K562 (cell line): ENCODE results near the gene GRPEL2. TPM values are rescaled to one million over a fixed set of nuclear protein-coding genes. Genes with fewer than 3 reads are reported as not detected.

Experiments used
- ATAC-seq: fragments of 200-7000 bp; cut with Tn5 transposase; 3 replicates; pipeline ENCODE4 v1.9.1; 2020; ENCODE audit warnings: moderate library complexity
- BruUV-seq: library from RNA; stranded (reverse); fragments of 400-500 nt; replicated peaks from 2 replicates; lab custom pipeline; 2021; lab: Mats Ljungman, UMichigan
- CTCF ChIA-PET: fragments of 300-600 bp; formaldehyde crosslinking; extraction: SDS; loops from one replicate; lab custom pipeline; 2021; ENCODE audit warnings: low intra/inter-chr PET ratio; lab: Yijun Ruan, JAX
- POLR2A ChIA-PET: fragments of 300-600, 350-650 bp; sonication (Branson Sonifier 250); formaldehyde crosslinking; extraction: SDS; loops from one replicate; lab custom pipeline; 2021; ENCODE audit warnings: antibody characterized with exemption, inconsistent platforms; lab: Yijun Ruan, JAX
- DNase-seq, 4 experiments: peaks; one replicate each; pipeline versions ENCODE4 v3.0.0 to v3.0.0-alpha.2; 2011 to 2018; ENCODE audit warnings: low spot score in 3 of 4, mixed read lengths in 3 of 4; ENCODE audit errors: extremely low read depth in 1 of 4
- FAIRE-seq: peaks from 2 replicates; lab custom pipeline; 2011; peaks lifted over from hg19 to GRCh38; lab: Jason Lieb, UNC
- H2AFZ ChIP-seq: 2 replicates; pipeline ENCODE4 v1.6.0; 2011; ENCODE audit warnings: low read depth, low read length, control low read depth, inconsistent platforms
- H3K27ac ChIP-seq: fragments of 200-600 bp; 3 replicates; pipeline ENCODE4 v1.8.0; 2011; ENCODE audit warnings: low read depth, mild to moderate bottlenecking, control low read depth, inconsistent platforms, low read length, moderate library complexity, mixed read lengths; ENCODE audit errors: extremely low read depth
- H3K27me3 ChIP-seq, 2 experiments: fragments of 300-600 bp in 1 of 2; 2 replicates in 1 of 2; 3 replicates in 1 of 2; pipeline versions ENCODE4 v1.6.0 to v1.8.0; 2011; ENCODE audit warnings: inconsistent platforms in 2 of 2, low read length in 2 of 2, mild to moderate bottlenecking in 1 of 2, mixed read lengths in 1 of 2, moderate library complexity in 1 of 2; ENCODE audit not compliant: control insufficient read depth in 2 of 2, insufficient read depth in 2 of 2
- H3K36me3 ChIP-seq: fragments of 300-600 bp; 3 replicates; pipeline ENCODE4 v1.8.0; 2011; ENCODE audit warnings: mild to moderate bottlenecking, low read length, inconsistent platforms; ENCODE audit not compliant: control insufficient read depth, insufficient read depth
- H3K4me1 ChIP-seq, 2 experiments: fragments of 200-600 bp in 1 of 2; replicated peaks in 1 of 2; 2 replicates in 1 of 2; 3 replicates in 1 of 2; pipeline versions ENCODE4 v1.5.1 to v1.8.0; 2011; ENCODE audit warnings: inconsistent platforms in 2 of 2, low read length in 2 of 2, mild to moderate bottlenecking in 1 of 2, mixed read lengths in 1 of 2, moderate library complexity in 1 of 2; ENCODE audit not compliant: control insufficient read depth in 2 of 2, insufficient read depth in 2 of 2
- H3K4me2 ChIP-seq: 2 replicates; pipeline ENCODE4 v1.6.1; 2011; ENCODE audit warnings: low read length, control low read depth, inconsistent platforms, mixed read lengths; ENCODE audit not compliant: insufficient read depth
- H3K4me3 ChIP-seq: fragments of 200-600 bp; sonication (generic), shearing (Covaris generic); 2 replicates; pipeline ENCODE4 v1.5.1; 2016; ENCODE audit warnings: control low read depth, inconsistent platforms
- H3K79me2 ChIP-seq: fragments of 200-600 bp; 3 replicates; pipeline ENCODE4 v1.8.0; 2011; ENCODE audit warnings: low read length, inconsistent platforms; ENCODE audit not compliant: control insufficient read depth, insufficient read depth
- H3K9ac ChIP-seq, 2 experiments: 2 replicates each; pipeline versions ENCODE4 v1.6.0 to v1.6.1; 2011; ENCODE audit warnings: low read depth in 2 of 2, low read length in 2 of 2, control low read depth in 1 of 2, inconsistent platforms in 1 of 2, mild to moderate bottlenecking in 1 of 2, mixed read lengths in 1 of 2; ENCODE audit not compliant: insufficient read depth in 1 of 2
- H3K9me1 ChIP-seq: one replicate; pipeline ENCODE4 v1.6.0; 2011; ENCODE audit warnings: inconsistent platforms, mild to moderate bottlenecking, low read length, moderate library complexity; ENCODE audit not compliant: control insufficient read depth, insufficient read depth
- H3K9me3 ChIP-seq: replicated peaks from 2 replicates; pipeline ENCODE4 v1.5.1; 2011; ENCODE audit warnings: low read depth, low read length, inconsistent platforms; ENCODE audit not compliant: control insufficient read depth, insufficient read depth
- H4K20me1 ChIP-seq: replicated peaks from 2 replicates; pipeline ENCODE4 v1.6.1; 2011; ENCODE audit warnings: low read length, inconsistent platforms, mixed read lengths; ENCODE audit not compliant: control insufficient read depth, insufficient read depth
- ASH1L ChIP-seq: fragments of 450-650 bp; IDR thresholded peaks from 2 replicates; pipeline ENCODE4 v1.6.1; 2018; ENCODE audit warnings: borderline replicate concordance, mild to moderate bottlenecking, low read depth; ENCODE audit not compliant: partially characterized antibody
- ELF1 ChIP-seq: fragments of 200-800 bp; sonication (Bioruptor generic); IDR thresholded peaks from 2 replicates; pipeline ENCODE4 v1.6.1; 2016; ENCODE audit warnings: missing genetic modification characterization, missing compliant biosample characterization
- GABPA ChIP-seq: fragments of 200-800 bp; sonication (Bioruptor generic); conservative IDR thresholded peaks from 2 replicates; pipeline ENCODE4 v1.6.1; 2016; ENCODE audit warnings: low read depth, missing genetic modification characterization, missing compliant biosample characterization
- GATA2 ChIP-seq: sonication (generic); formaldehyde crosslinking; IDR thresholded peaks from 2 replicates; pipeline ENCODE4 v1.4.0; 2020; ENCODE audit warnings: mild to moderate bottlenecking, missing genetic modification reagents
- HCFC1 ChIP-seq: IDR thresholded peaks from 2 replicates; pipeline ENCODE4 v1.6.1; 2012; ENCODE audit warnings: low read depth, low read length, improper control_type of control experiment
- L3MBTL2 ChIP-seq: fragments of 450-650 bp; IDR thresholded peaks from 2 replicates; pipeline ENCODE4 v1.6.1; 2016; ENCODE audit warnings: mild to moderate bottlenecking, moderate library complexity
- MYBL2 ChIP-seq, 2 experiments: fragments of 450-650 bp in 1 of 2; sonication (generic) in 1 of 2; formaldehyde crosslinking in 1 of 2; IDR thresholded peaks; 2 replicates each; pipeline versions ENCODE4 v1.6.1 to v1.8.1; 2017 to 2022; ENCODE audit warnings: borderline replicate concordance in 1 of 2, inconsistent platforms in 1 of 2, low read depth in 1 of 2, mild to moderate bottlenecking in 1 of 2, missing genetic modification reagents in 1 of 2, moderate library complexity in 1 of 2
- NR2C1 ChIP-seq, 2 experiments: fragments of 450-650 bp; IDR thresholded peaks; 2 replicates each; pipeline ENCODE4 v1.6.1; 2017; ENCODE audit warnings: mild to moderate bottlenecking in 2 of 2, antibody characterized with exemption in 1 of 2, inconsistent platforms in 1 of 2, missing compliant biosample characterization in 1 of 2, missing genetic modification characterization in 1 of 2
- SIX5 ChIP-seq, 2 experiments: IDR thresholded peaks; 2 replicates each; pipeline ENCODE4 v1.6.1; 2011; ENCODE audit warnings: low read length in 2 of 2, borderline replicate concordance in 1 of 2, low read depth in 1 of 2, mild to moderate bottlenecking in 1 of 2, moderate library complexity in 1 of 2; ENCODE audit not compliant: insufficient read depth in 1 of 2
- TCF7 ChIP-seq: sonication (generic); IDR thresholded peaks from 2 replicates; pipeline ENCODE4 v1.6.1; 2016; ENCODE audit warnings: antibody characterized with exemption, borderline replicate concordance
- TSC22D4 ChIP-seq: fragments of 450-650 bp; IDR thresholded peaks from 2 replicates; pipeline ENCODE4 v1.6.1; 2016; ENCODE audit warnings: missing genetic modification characterization, missing biosample characterization, control low read depth
- TSHZ1 ChIP-seq: fragments of 250-450 bp; sonication (Bioruptor Pico); IDR thresholded peaks from 2 replicates; pipeline ENCODE4 v1.4.0; 2020; ENCODE audit warnings: mild to moderate bottlenecking, moderate library complexity
- ZNF143 ChIP-seq: sonication (generic); formaldehyde crosslinking; IDR thresholded peaks from 2 replicates; pipeline ENCODE4 v1.9.0; 2022; ENCODE audit warnings: mild to moderate bottlenecking, missing genetic modification reagents
- ZNF431 ChIP-seq: sonication (generic); formaldehyde crosslinking; IDR thresholded peaks from 2 replicates; pipeline ENCODE4 v1.8.0; 2022; ENCODE audit warnings: mild to moderate bottlenecking, missing genetic modification reagents
- ZNF778 ChIP-seq: fragments of 450-650 bp; formaldehyde crosslinking; IDR thresholded peaks from 2 replicates; pipeline ENCODE4 v1.4.0; 2020; ENCODE audit warnings: mild to moderate bottlenecking, moderate library complexity
- in situ Hi-C: fragments of 300-500 bp; cut with MboI; formaldehyde crosslinking; loops from 4 replicates; pipeline ENCODE4 v1.15.0; 2018; ENCODE audit warnings: inconsistent platforms, mixed read lengths
- intact Hi-C: fragments of 100-400 bp; cut with micrococcal nuclease; formaldehyde crosslinking; loops from 2 replicates; pipeline ENCODE4 v1.14.2; 2022
- polyA plus RNA-seq, 8 experiments: library from polyadenylated mRNA; depleted of rRNA in 4 of 8; stranded (reverse) in 5 of 8; unstranded in 3 of 8; fragments of >200 nt; fragmentation: Nextera tagmentation in 2 of 8; fragmentation: Illumina TruSeq in 1 of 8; extraction: Ambion mirVana in 2 of 8; extraction: Trizol in 1 of 8; gene quantifications; 2 replicates each; pipeline versions ENCODE4 v1.2.1 to v1.2.3, GENCODE V29; 2011 to 2014; ENCODE audit warnings: inconsistent platforms in 1 of 8, missing spikeins in 1 of 8
- total RNA-seq, 7 experiments: library from RNA; depleted of rRNA in 6 of 7; stranded (reverse); fragments of >200 nt in 6 of 7; fragmentation: Illumina TruSeq in 2 of 7; extraction: Trizol in 2 of 7; gene quantifications; 2 replicates each; pipeline versions ENCODE4 v1.2.1 to v1.2.3, GENCODE V29; 2011 to 2021; ENCODE audit warnings: low replicate concordance in 1 of 7

GRPEL2 gene
- total and polyA plus RNA-seq, 9 of the 15 experiments (the other 6 are each of a cell fraction or from before 2014, with no cell fraction given): 11.2 to 40.5 (median 25.8) TPM

GRCh38 chr5:149399775-149400174 lies 54.5 kb downstream of the GRPEL2 start:
- TF ChIP-seq ASH1L (no peak), ZNF143 (CRISPR knock-in tag) (peak; percentile 75), GABPA (tag) (peak; percentile 37), SIX5 (IDR thresholded peaks at IDR 0.05; ENCODE audit: borderline replicate concordance in 1 of 2, insufficient read depth in 1 of 2, low read depth in 1 of 2, low read length in 2 of 2) (peak; percentile 31 to 52; a peak in 3 of 4 replicates), TCF7 (no peak), TSHZ1 (no peak), L3MBTL2 (no peak), NR2C1 (IDR thresholded peaks at IDR 0.05) (peak; percentile 35; the same call in 1 of the 2 replicates), NR2C1 (tag; IDR thresholded peaks at IDR 0.05) (peak; percentile 73), HCFC1 (peak; percentile 79), ZNF778 (CRISPR knock-in tag) (no peak), GATA2 (CRISPR knock-in tag) (no peak), MYBL2 (IDR thresholded peaks at IDR 0.05; ENCODE audit: low read depth) (no peak), MYBL2 (CRISPR knock-in tag; IDR thresholded peaks at IDR 0.05; ENCODE audit: borderline replicate concordance) (no peak), TSC22D4 (tag) (no peak), ELF1 (peak; percentile 58; the same call in 1 of the 2 replicates), ZNF431 (CRISPR knock-in tag) (no peak)
- Histone ChIP-seq H4K20me1 (0 out of 2 replicates have a peak, but pooled peaks cover 3% of the 10 kb centered on the region), H3K9me1 (no peaks in the 10 kb centered on the region), H3K36me3 (no peaks in the 10 kb centered on the region), H3K27ac (no peak overlapping the region), H3K4me3 (no peak overlapping the region), H3K9ac (no peak overlapping the region), H3K4me1 (peaks cover 10 to 26% of the 10 kb centered on the region in 2 experiments; a peak in 4 of 5 replicates), H3K27me3 (no peaks in the 10 kb centered on the region), H3K9me3 (no peaks in the 10 kb centered on the region), H3K4me2 (no peak overlapping the region), H2AFZ (peak overlapping the region; percentile 1; the same call in 1 of the 2 replicates), H3K79me2 (no peaks in the 10 kb centered on the region)
- FAIRE-seq: peak; percentile 77
- CTCF ChIA-PET: no interaction called here
- no peak for DNase-seq
- peak; percentile 77 for ATAC-seq
- in situ Hi-C loops: no loop called here
- POLR2A ChIA-PET: interaction anchor here (0.6 to 1.2 kb wide), 3 partner anchors 11 to 1031 kb away, joined by 3 to 4 read pairs (median 3); no protein-coding TSS in a partner anchor
- intact Hi-C loops: no loop called here
- BruUV-seq: no TSS peak
